LHCN-M2 (cell line): ENCODE data around the gene CTNND2. TPM values are rescaled to one million over a fixed set of nuclear protein-coding genes. Genes with fewer than 3 reads are reported as not detected.
A peak's percentile ranks its signal among the peaks of the same experiment; 100 is the strongest.

Experiments
- DNase-seq: peaks from one replicate; pipeline ENCODE4 v3.0.0-alpha.2; 2012; ENCODE audit warnings: low read depth
- total RNA-seq: library from RNA; depleted of rRNA; stranded (reverse); fragments of >200 nt; gene quantifications from 2 replicates; pipeline ENCODE4 v1.2.3, GENCODE V29; 2014

CTNND2 gene
- total RNA-seq, 1 experiment from 2014 or later: not detected

DNA sequence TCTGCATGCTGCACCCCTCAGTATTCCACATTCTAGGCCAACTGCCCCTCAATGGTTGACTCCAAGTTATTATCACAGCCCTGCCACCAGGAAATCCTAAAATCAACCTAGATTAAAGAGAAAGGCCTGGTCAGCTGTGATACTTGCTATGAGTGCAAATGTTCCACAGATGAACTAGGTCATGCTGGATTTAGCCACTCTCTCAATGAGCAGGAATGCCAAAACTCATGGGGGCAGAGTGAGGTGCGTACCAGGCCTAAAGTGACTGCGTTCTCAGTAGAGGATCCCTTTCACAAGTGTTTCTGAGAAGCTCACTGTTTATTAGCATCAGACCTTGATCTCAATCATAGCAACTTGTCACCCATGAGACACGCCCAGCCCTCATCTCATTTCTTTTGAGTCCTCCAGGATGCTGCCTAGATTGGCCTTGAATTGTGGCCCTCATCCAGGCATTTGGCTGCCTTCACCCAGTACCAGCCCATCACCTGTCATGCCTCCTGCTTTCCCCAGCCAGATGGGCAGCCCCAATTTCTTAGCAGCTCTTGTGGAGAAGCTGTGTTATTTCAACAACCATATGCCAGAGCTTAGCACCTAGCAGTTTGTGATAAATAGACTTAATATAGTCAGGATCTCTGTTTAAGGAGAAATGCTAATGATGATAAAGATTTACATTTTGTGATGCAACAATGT, 383.9 kb downstream of the CTNND2 start:
- no peak for DNase-seq

DNA sequence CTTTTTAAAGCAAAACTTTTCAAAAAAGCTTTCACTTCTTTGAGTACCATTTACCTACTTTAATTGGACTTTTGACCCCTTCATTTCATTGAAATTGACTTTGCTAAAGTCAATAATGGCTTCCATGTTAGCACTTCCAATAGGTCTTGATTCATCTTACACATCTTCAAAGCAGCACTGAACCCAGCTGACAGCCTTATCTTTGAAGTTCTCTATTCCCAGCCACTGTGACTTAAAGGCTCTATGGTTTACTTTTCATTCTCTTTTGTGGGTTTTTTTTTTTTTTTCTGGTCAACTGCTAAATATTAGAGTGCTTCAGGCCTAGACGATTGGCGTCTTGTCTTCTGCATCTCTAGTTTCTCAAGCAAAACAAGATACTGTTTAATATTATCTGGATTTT, 385.0 kb downstream of the CTNND2 start:
- no peak for DNase-seq

DNA sequence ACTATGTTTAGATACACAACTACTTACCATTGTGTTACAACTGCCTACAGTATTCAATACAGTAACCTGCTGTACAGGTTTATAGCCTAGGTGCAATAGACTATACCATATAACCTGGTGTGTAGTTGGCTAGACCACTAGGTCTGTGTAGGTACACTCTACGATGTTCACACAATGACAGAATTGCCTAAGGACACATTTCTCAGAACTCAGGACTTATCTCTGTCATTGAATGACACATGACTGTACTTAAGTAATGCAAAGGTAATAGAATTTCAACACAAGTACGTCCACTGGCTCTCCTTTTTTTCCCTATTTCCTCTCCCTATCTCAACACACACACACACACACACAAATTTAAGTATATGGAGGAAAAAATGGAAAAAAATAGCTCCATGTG, 385.6 kb downstream of the CTNND2 start:
- DNase-seq: no peak

DNA sequence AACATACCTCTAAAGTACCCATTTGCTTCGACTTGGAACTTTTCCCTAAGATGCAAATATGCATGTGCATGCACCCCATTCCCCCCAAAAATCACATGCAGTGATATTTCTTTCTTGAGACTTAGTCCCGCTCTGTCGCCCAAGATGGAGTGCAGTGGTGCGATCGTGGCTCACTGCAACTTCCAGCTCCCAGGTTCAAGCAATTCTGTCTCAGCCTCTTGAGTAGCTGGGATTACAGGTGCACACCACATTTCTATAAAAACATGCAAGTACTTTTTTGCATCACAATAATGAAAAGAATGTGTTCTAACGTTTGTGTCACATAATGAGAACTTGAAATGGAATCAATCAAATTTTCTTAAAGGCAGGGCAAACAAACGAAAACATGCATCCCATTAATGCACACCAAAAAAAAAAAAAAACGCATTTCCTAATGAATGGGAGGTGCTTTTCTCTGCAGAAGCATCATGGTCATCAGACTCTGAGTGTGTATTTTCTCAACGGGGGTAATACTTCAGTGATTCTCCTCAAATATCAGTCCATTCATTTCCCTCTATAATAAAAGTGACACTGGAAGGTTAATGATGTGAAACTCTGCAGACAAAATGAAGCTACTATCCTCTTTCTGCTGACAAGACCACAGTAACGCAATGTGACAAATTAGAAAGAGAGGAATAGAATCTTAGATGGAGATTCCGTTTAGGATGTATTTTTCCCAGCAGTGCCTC, 389.4 kb downstream of the CTNND2 start:
- no peak for DNase-seq

DNA sequence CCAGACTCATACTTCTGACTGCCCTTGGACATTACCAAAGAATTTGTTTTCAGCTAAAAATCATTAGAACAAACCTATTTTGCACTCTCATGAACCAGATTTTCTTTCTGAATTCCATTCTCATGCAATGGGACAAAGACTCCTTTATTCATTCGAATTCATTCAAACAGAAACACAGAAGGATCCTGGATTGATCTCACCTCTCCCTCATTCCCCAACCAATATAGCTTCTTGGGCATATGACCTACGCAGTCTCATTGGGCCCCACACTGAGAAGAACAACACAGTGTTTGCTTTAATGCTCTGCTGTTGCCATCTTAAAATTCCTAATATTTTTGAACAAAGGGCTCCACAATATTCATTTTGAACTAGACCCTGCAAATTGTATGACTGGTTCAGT, 392.4 kb downstream of the CTNND2 start:
- DNase-seq: no peak

DNA sequence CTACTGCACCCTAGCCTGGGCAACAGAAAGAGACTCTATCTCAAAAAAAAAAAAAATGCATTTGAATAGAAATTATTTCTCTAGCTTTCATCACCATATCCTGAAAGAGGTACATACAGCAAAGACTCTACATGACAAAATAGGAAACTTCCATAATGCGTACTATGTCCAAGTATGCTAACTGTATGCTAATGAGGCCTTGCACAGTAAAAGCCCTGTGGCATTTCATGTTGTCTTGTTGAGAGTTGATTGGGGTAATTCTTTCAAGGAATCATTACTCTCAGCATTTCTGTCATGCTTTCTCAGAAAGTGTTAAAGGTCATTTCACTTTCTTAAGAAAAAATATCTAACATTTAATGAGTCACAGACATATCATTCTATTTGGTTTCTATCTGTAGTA, 393.4 kb downstream of the CTNND2 start:
- no peak for DNase-seq

DNA sequence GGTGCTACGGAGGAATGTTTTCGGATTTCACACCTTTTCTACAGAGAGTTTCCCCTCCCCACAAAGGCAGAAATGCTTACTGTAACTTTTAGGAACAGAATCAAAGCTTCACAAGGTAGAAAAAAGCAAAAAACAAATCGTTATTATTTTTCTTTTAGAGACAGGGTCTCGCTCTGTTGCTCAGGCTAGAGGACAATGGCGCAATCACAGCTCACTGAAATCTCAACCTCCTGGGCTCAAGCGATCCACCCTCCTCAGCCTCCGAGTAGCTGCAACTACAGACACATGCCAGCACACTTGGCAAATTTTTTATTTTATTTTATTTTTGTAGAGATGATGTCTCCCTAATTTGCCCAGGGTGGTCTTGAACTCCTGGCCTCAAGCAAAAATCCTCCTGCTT, 394.5 kb downstream of the CTNND2 start:
- DNase-seq: no peak

DNA sequence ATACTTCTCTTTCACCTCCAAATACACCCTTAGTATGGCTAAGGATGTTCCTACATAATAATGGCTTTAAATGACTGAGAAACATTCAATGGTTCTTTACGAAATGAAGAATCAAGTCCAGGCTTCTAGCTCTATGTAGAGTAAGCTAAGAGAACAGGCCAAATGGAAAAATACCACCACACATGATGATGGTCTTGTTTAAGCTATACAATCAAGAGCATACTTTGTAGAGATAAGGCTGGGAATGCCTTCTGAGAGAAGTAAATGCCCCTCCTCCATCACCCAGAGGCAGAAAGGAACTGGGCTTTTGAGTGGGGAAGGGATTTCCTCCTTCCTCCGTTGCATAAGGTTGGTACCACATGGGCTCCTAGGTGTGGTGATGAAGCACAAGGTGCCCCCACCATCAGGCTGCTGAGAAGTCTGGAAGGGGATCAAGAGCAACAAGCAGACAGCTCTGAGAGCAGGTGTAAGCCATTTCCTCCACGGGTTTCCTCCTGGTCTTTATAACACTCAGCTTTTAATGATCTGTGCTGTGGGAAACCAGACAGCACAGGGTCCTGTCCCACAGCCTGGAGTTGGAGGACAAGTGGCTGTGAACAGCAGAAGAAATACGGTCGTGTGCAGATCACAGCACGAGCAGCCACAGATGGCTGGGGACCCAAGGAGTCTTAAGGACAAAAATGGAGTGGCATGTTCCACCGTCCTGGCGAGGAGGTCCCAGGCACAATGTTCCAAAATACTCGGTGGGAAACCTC, 396.9 kb downstream of the CTNND2 start:
- DNase-seq: no peak

DNA sequence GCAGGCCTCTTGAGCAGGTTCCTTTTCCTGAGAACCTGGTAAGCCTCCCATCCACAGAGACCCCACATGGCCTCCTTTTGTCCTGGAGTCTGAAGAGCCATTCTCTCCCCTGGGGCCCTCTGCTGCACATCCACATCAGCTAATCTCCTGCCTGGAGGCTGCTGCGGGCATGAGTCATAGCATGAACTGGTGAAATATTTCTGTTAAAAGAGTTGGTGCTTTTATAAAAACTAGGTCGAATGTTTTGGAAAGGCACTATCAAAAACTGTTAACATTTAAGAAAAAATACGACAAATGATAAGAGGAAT, 399.4 kb downstream of the CTNND2 start:
- DNase-seq: peak; percentile 64

DNA sequence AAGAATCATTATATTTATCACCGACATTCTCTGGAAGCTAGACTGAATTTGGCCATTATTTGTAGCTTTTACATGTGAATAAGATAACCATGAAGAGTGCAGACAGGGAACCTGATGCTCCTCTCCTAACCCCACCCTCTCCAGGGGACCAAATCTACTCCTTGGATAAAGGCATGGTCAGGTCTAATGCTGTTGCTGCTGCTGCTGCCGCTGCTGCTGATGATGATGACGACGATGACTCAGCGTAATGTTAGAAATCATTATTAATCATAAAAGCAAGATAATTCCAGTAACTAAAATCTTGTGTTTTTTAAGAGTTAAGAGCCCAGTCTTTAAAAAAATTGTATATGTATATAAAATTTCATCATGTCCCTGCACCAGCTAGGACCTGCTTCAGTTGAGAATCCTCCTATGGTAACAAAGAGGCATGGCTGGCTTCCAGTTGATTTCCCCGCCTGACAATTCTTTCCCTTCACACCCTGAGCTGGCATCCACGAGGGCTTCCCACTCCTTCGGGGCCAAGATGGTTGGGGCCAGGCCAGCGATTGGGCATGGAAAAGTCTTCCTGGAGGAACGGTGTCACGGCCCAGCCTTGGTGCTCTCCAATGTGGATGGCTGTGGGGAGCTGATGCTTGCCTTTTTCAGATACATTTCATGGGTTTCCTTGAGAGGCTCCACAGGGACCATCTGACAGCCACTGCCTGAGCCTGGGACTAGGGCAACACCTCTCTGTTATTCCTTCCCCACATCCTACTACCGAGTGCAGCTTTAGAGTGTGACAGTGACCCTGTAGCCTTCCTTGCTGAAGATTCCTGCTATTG, 400.0 kb downstream of the CTNND2 start:
- no peak for DNase-seq

DNA sequence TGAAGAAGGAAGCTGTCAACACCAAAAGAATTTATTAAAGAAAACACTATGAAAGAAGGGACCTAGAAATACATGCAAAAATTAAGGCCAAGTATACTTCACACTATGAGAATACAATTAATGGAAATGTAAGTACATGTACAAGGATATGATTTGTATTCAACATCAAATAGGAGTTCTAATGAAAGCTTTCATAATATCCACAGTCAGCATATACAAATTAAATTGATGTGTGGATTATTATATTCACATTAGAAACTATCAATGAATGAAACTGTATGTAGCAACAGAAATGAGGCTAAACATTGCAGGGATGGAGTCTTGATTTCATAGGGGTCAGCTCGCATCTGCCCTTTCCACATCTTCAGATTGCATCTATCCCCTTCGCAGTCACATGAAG, 401.5 kb downstream of the CTNND2 start:
- no peak for DNase-seq

DNA sequence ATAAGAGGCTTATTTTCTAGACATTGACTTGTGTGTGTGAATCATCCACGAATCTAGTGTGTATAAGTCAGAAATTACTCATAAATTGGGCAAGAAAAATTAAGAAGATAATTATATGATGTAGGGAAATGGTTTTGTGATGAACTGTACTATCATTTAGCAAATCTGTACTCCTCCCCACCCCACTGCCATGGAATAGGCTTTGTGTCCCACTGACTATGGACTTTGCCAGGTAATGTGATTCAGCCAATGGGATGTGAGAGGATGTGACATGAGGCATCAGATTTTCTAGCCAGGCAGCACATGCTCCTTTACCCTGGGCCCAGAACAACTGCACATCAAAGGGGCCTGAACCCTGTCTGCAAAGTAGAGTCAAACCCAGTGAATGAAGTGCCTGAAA, 406.6 kb downstream of the CTNND2 start:
- DNase-seq: no peak

DNA sequence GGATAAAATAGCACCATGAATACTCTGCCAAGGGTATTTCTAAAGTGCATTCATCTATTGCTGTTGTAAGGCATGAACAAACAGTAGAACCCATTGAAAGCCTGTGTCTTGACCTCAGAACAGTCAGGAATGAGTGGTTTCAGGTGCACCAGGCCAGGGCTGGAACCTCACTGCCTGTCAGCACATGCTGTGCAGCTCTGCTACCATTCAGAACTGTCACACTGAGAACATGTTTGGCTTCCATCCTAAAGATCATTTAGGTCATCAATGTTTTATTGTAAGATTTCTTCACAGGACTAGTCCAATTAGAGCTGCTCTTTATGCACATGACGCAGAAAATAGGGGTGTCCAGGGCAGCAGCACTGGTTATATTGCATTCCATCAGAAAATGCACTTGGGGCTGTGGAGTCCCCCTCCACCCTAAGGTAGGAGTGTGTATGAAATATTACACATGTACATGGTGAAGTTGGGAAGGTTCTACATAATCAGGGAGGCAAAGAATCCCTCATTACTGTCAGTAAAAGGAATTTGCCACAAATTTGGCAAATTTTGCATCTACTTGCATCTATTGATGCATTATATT, 408.0 kb downstream of the CTNND2 start:
- no peak for DNase-seq

DNA sequence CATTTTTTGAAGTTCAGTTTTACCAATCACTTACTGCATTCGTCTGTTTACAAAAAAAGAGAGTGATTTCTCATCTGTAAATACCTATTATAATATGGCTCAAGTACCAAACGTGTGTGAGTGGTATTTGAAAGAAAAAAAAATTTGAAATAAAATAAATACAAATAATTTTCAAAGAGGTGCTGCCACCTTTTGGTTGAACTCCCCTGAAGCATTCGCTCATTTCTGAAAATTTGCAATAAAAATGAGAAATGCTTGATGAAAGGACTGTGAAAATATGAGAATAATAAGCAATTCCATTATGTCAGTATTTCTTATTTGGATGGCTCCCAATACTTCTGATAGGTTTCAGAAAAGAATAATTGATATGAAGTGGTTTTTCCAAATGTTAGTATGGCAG, 409.9 kb downstream of the CTNND2 start:
- DNase-seq: no peak

DNA sequence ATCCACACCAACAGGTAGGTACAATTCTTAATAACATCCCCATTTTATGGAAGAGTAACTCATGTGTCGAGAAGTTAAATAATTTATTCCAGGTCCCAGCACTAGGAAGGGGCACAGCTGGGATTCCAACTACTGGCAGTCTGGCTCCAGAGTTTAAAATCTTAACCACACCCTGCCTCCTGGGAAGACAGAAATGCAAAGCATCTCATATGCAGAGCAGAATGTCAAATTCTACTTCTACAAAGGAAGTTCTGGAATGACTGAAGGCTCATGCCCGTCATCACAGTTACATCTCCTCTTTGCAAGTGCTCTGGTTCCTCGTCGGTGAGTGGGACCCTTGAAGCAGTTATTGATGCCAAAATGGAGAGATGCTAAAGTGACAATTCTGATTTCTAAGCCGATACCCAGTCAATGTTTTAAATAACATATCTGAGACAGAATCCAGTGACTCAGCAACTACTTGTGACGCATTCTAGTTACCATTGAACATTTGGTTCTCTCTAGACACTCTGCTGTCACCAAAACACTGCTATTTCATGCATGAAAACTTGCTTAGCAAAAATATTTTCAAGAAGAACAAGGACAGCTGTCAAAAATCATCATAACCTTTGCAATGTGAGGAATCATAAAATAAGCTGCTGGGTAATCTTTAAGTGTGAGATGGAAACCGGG, 412.7 kb downstream of the CTNND2 start:
- DNase-seq: peak; percentile 48

DNA sequence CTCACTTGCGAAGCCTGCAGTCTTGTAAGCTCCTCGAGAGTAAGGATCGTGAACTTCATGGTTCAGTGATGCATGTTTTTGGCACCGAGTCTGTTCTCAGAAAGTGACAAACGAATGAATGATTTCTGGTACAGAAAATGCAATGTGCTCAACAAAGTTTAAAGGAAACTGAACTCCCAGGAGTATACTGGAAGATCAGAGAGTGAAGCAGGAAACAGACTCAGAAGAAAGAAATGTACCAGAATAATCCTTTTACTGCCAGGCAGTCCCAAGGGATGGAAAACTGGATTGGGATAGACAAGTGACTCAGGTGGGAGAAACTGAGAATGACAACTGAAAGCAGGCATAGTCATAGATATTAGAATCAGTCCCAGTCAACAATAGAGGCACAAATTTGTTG, 420.6 kb downstream of the CTNND2 start:
- peak; percentile 83 for DNase-seq

DNA sequence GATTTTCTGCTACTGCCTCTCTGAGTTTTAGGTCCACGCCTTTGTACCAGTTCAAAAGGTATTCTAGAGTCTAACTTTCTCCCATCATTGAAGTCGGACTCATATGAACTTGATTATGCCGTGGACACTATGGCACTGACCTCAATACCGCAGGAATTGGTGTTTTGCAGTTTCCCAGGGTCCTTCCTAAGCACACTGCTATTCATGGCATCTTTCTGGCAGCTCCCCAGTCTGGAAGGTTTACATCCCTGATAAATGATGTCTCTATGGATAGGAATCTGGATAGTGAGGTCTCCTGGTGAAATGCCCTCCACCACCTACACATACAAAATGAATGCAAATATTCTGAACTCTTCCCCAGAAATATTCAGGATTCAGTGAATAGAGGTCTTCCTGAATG, 422.2 kb downstream of the CTNND2 start:
- no peak for DNase-seq

DNA sequence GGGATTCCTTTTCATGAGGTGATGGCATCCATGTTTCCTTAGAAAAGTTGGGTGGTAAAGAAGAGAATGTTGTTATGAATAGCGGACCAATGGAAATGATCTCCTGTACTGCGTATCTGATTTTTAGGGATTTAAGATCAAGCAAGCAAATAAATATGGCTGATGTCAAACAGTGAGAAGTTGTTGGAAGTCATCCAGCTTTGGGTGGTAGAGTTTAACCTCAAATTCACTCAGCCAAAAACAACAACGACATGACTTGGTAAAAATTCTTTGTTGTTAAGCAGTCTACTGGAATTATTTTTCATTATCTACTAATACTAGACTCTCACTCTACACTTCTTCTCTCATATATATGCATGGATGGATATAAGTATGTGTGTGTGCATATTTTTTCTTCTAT, 426.5 kb downstream of the CTNND2 start:
- peak; percentile 35 for DNase-seq

DNA sequence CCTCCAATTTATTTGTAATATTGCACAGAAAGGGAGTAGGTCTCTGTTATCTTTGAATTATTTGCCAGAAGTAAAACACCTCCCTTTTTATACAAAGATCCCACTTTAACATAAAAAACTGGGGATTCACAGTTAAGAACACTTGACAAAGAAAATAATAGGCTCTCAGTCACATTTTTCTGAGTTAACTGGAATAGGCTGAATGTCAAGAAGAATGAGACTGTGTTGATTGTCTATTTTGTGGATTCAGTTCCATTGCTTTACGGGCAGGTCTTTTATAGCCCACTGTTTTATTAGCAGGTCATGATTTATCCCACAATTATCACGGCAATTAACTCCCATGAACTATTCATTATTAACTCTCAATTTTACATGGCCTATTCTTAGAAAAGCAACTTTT, 427.4 kb downstream of the CTNND2 start:
- DNase-seq: no peak

DNA sequence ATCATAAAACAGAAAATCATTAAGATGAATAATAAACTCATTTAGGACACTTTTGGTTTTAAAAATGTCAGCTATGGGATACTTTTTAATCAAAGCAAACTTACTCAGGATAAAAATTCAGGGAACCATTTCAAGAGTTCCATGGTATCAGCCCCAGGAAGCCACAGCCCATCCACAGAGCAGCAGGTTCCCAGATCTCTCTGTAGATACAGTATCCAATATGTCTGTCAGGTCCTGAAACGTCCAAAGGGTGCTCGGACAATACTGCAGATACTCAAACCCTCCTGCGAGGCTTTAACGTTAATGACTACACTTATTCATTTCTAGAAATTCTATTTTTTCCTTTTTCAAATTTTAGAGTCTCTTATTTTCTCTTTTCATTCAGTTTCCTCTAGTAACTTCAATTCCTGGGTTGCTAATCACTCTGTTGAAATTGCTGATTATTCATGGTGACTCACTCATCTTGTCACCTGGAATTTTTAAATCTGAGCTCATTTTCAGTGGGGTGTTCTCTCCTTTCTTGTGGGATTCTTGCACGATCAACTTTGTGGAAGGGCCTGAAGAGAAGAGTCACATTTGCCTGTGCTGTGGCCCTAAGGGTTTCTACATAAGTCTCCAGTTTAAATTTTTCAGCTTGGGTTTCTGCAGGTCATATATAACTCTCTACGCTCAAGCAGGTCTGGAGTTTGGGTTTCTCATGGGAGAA, 435.8 kb downstream of the CTNND2 start:
- peak; percentile 44 for DNase-seq
